HepG2 (cell line): Measurements from ENCODE around the gene COX15. TPM values are rescaled to one million over a fixed set of nuclear protein-coding genes. Genes with fewer than 3 reads are reported as not detected.

Experiments
- ATAC-seq: fragments of 200-7000 bp; cut with Tn5 transposase; 3 replicates; pipeline ENCODE4 v1.9.1; 2020; ENCODE audit warnings: mild to moderate bottlenecking, moderate library complexity
- BruUV-seq: library from RNA; stranded (reverse); fragments of 400-500 nt; replicated peaks from 2 replicates; lab custom pipeline; 2021; lab: Mats Ljungman, UMichigan
- CTCF ChIA-PET: fragments of 300-600 bp; formaldehyde crosslinking; extraction: SDS; loops from one replicate; lab custom pipeline; 2021; ENCODE audit warnings: low total read pairs, inconsistent platforms, low intra/inter-chr PET ratio; lab: Yijun Ruan, JAX
- POLR2A ChIA-PET: fragments of 350-600 bp; sonication (Branson Sonifier 250); formaldehyde crosslinking; loops from one replicate; lab custom pipeline; 2020; ENCODE audit warnings: antibody characterized with exemption, inconsistent platforms; lab: Yijun Ruan, JAX
- DNase-seq: peaks from one replicate; pipeline ENCODE4 v3.0.0-alpha.2; 2015; ENCODE audit warnings: low spot score
- FAIRE-seq: peaks from 3 replicates; lab custom pipeline; 2011; peaks lifted over from hg19 to GRCh38; lab: Jason Lieb, UNC
- H2AFZ ChIP-seq: one replicate; pipeline ENCODE4 v1.6.1; 2011; ENCODE audit warnings: low read length, inconsistent platforms
- H3K27ac ChIP-seq: fragments of 300-600 bp; 3 replicates; pipeline ENCODE4 v1.8.0; 2011; ENCODE audit warnings: mixed run types, mild to moderate bottlenecking, mixed read lengths, low read length, inconsistent platforms; ENCODE audit not compliant: insufficient read depth; ENCODE audit errors: extremely low read length
- H3K27me3 ChIP-seq, 2 experiments: fragments of 200-600 bp in 1 of 2; 2 replicates in 1 of 2; 3 replicates in 1 of 2; pipeline versions ENCODE4 v1.6.0 to v1.8.0; 2011; ENCODE audit warnings: low read length in 2 of 2, mild to moderate bottlenecking in 2 of 2, moderate library complexity in 2 of 2, inconsistent platforms in 1 of 2; ENCODE audit not compliant: insufficient read depth in 2 of 2, control insufficient read depth in 1 of 2
- H3K36me3 ChIP-seq, 2 experiments: fragments of 200-600 bp in 1 of 2; replicated peaks in 1 of 2; 2 replicates in 1 of 2; 3 replicates in 1 of 2; pipeline versions ENCODE4 v1.5.1 to v1.8.0; 2011; ENCODE audit warnings: low read length in 2 of 2, inconsistent platforms in 1 of 2; ENCODE audit not compliant: insufficient read depth in 2 of 2, control insufficient read depth in 1 of 2
- H3K4me1 ChIP-seq: 2 replicates; pipeline ENCODE4 v1.5.1; 2012; ENCODE audit warnings: low read length, inconsistent platforms; ENCODE audit not compliant: insufficient read depth
- H3K4me2 ChIP-seq: 2 replicates; pipeline ENCODE4 v1.6.0; 2011; ENCODE audit warnings: low read depth, low read length, inconsistent platforms
- H3K4me3 ChIP-seq, 3 experiments: fragments of 200-600 bp in 1 of 3; sonication (generic), shearing (Covaris generic) in 1 of 3; replicated peaks in 1 of 3; 2 replicates each; pipeline ENCODE4 v1.5.1; 2011 to 2016; ENCODE audit warnings: low read length in 3 of 3, inconsistent platforms in 2 of 3, low read depth in 2 of 3, mild to moderate bottlenecking in 2 of 3, control low read depth in 1 of 3, mixed read lengths in 1 of 3; ENCODE audit not compliant: insufficient read depth in 1 of 3
- H3K79me2 ChIP-seq: one replicate; pipeline ENCODE4 v1.6.1; 2011; ENCODE audit warnings: low read length, inconsistent platforms; ENCODE audit not compliant: insufficient read depth
- H3K9ac ChIP-seq: 2 replicates; pipeline ENCODE4 v1.6.0; 2011; ENCODE audit warnings: mild to moderate bottlenecking, low read depth, low read length, inconsistent platforms; ENCODE audit not compliant: insufficient read depth
- H3K9me3 ChIP-seq: 2 replicates; pipeline ENCODE4 v1.5.1; 2012; ENCODE audit warnings: mild to moderate bottlenecking, low read length
- H4K20me1 ChIP-seq: 2 replicates; pipeline ENCODE4 v1.6.0; 2011; ENCODE audit warnings: inconsistent platforms, mild to moderate bottlenecking, low read length, moderate library complexity; ENCODE audit not compliant: insufficient read depth
- CEBPG ChIP-seq: IDR thresholded peaks from 2 replicates; pipeline ENCODE4 v1.6.1; 2016
- CHD4 ChIP-seq: fragments of 200-600 bp; sonication (generic); IDR thresholded peaks from 2 replicates; pipeline ENCODE4 v1.7.0; 2017; ENCODE audit warnings: mild to moderate bottlenecking, low read length, borderline replicate concordance
- FOXO1 ChIP-seq: sonication (generic); formaldehyde crosslinking; IDR thresholded peaks from 2 replicates; pipeline ENCODE4 v1.4.0; 2020; ENCODE audit warnings: missing genetic modification reagents
- ISL2 ChIP-seq: sonication (generic); formaldehyde crosslinking; IDR thresholded peaks from 2 replicates; pipeline ENCODE4 v1.5.0; 2020; ENCODE audit warnings: missing genetic modification reagents
- KLF15 ChIP-seq: sonication (generic); formaldehyde crosslinking; IDR thresholded peaks from 2 replicates; pipeline ENCODE4 v1.8.1; 2023; ENCODE audit warnings: borderline replicate concordance, mild to moderate bottlenecking, inconsistent platforms, missing genetic modification reagents, mixed read lengths
- MEIS2 ChIP-seq: sonication (generic); formaldehyde crosslinking; IDR thresholded peaks from 2 replicates; pipeline ENCODE4 v1.9.0; 2021; ENCODE audit warnings: mild to moderate bottlenecking, missing genetic modification reagents
- MXD4 ChIP-seq: IDR thresholded peaks from 2 replicates; pipeline ENCODE4 v1.6.1; 2016; ENCODE audit warnings: mild to moderate bottlenecking, missing biosample characterization, missing genetic modification reagents
- NR2F6 ChIP-seq, 2 experiments: IDR thresholded peaks; 2 replicates each; pipeline ENCODE4 v1.6.1; 2016; ENCODE audit warnings: antibody characterized with exemption in 1 of 2, mild to moderate bottlenecking in 1 of 2
- PPARG ChIP-seq: conservative IDR thresholded peaks from 2 replicates; pipeline ENCODE4 v1.6.1; 2016; ENCODE audit warnings: missing biosample characterization, missing genetic modification reagents
- PRMT3 ChIP-seq: sonication (generic); formaldehyde crosslinking; IDR thresholded peaks from 2 replicates; pipeline ENCODE4 v1.8.1; 2022; ENCODE audit warnings: low read depth, mild to moderate bottlenecking, moderate library complexity, missing genetic modification reagents, borderline replicate concordance
- SAP130 ChIP-seq: IDR thresholded peaks from 2 replicates; pipeline ENCODE4 v1.6.1; 2016; ENCODE audit warnings: low read depth
- ZNF253 ChIP-seq: sonication (generic); formaldehyde crosslinking; IDR thresholded peaks from 2 replicates; pipeline ENCODE4 v1.8.0; 2022; ENCODE audit warnings: mild to moderate bottlenecking, missing genetic modification reagents, borderline replicate concordance
- ZNF317 ChIP-seq: sonication (generic); formaldehyde crosslinking; IDR thresholded peaks from 2 replicates; pipeline ENCODE4 v1.5.0; 2020; ENCODE audit warnings: mild to moderate bottlenecking, missing genetic modification reagents
- ZNF562 ChIP-seq: sonication (generic); formaldehyde crosslinking; IDR thresholded peaks from 2 replicates; pipeline ENCODE4 v1.8.0; 2022; ENCODE audit warnings: missing genetic modification reagents, borderline replicate concordance
- ZNF563 ChIP-seq: sonication (generic); formaldehyde crosslinking; IDR thresholded peaks from 2 replicates; pipeline ENCODE4 v1.8.0; 2022; ENCODE audit warnings: mild to moderate bottlenecking, moderate library complexity, missing genetic modification reagents
- WGBS: methylation state at CpG from one replicate; pipeline ENCODE4 v1.1.6; 2017; ENCODE audit warnings: low lambda C conversion rate; 5-methylcytosine and 5-hydroxymethylcytosine counted together
- in situ Hi-C: cut with HindIII; loops from 2 replicates; pipeline ENCODE4 v1.10.0; 2017; ENCODE audit warnings: low pct_unique_long_range_greater_than_20kb; ENCODE audit not compliant: extremely low pct_ligation_motif_present
- intact Hi-C: fragments of 100-400 bp; cut with micrococcal nuclease; formaldehyde crosslinking; loops from one replicate; pipeline ENCODE4 v1.10.0; 2022; ENCODE audit not compliant: unreplicated experiment
- polyA plus RNA-seq, 8 experiments: library from polyadenylated mRNA; depleted of rRNA in 3 of 8; stranded (reverse) in 7 of 8; unstranded in 1 of 8; fragments of >200 nt; fragmentation: Illumina TruSeq in 4 of 8; extraction: Trizol in 4 of 8; gene quantifications; 2 replicates each; pipeline versions ENCODE4 v1.2.1 to v1.2.3, GENCODE V29; 2011 to 2016; ENCODE audit warnings: low read depth in 4 of 8, missing spikeins in 1 of 8, mixed read lengths in 1 of 8; ENCODE audit not compliant: insufficient read depth in 1 of 8
- total RNA-seq, 5 experiments: library from RNA; depleted of rRNA; stranded (reverse); fragments of >200 nt; fragmentation: Illumina TruSeq; extraction: Trizol; gene quantifications; 2 replicates each; pipeline ENCODE4 v1.2.3, GENCODE V29; 2016; ENCODE audit warnings: low read depth in 1 of 5
- TF ChIP-seq, protein P1 (sequence below): sonication (generic); formaldehyde crosslinking; conservative IDR thresholded peaks from 2 replicates; pipeline ENCODE4 v1.4.0; 2020; ENCODE audit warnings: mild to moderate bottlenecking, missing genetic modification reagents, moderate library complexity
- TF ChIP-seq, protein P2 (sequence below): sonication (generic); formaldehyde crosslinking; conservative IDR thresholded peaks from 2 replicates; pipeline ENCODE4 v1.8.0; 2022; ENCODE audit warnings: mild to moderate bottlenecking, moderate library complexity, missing genetic modification reagents

The COX15 gene
- total and polyA plus RNA-seq, 2 of the 13 experiments (the other 11 are each of a cell fraction or from before 2014, with no cell fraction given): 19.2 to 44.7 TPM

DNA sequence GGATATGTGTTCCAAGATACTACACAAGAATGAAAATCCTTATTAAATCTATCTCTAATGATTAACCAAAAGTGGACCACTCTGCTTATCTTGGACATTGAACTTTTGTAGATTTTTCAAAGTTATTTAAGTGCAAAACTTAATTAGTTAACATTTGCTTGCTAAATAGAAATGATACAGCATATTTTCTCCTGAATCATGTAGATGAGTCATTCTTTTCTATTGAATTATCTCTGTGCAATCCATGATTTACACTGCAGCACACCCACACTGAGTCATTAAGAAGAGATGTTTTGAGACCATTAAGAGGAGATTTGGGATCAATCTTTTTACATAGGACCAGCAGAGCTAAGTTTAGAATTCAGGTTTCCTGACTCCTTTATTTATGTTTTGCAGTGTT is 43.9 kb upstream of the COX15 start (continued):
- TF ChIP-seq CHD4 (no peak), CEBPG (CRISPR knock-in tag) (0 out of 2 replicates have a peak, but pooled peaks have one; percentile 10), ZNF563 (CRISPR knock-in tag) (no peak), PRMT3 (CRISPR knock-in tag) (no peak), SAP130 (CRISPR knock-in tag) (peak; percentile 40; the same call in 1 of the 2 replicates), MEIS2 (no peak)

DNA sequence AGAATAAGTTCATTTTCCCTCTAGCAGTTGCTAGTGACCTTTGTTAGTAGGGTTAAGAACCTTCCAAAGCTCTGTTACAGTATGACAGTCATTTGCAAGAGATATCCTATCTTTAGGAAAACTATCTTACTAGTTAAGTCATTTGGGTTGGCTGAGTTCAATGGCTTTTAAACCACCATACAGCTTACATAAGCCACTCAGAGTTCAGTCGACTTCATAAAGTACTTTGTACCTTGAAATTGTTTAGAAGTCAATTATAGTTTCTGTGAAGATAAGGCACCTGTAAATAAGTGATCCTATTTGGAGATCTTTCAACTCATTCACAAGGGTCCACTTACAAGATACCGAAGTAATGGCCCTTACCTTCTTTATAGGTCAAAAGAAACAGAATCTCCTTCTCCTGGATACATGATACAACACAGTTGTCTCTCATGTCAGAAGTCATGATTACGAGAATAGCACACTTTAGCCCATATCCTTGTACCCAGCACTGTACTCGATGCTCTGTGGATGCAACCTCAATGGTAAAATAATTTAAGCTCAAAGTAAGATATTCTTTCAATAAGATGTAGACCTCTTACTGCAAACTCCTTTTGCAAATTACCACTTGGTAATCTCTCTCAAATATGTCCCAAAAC is 38.6 kb upstream of the COX15 start:
- Histone ChIP-seq H3K4me2 (peak overlapping the region; percentile 59), H3K27me3 (no peaks in the 10 kb centered on the region), H4K20me1 (no peaks in the 10 kb centered on the region), H2AFZ (no peak overlapping the region), H3K36me3 (no peaks in the 10 kb centered on the region), H3K27ac (peak overlapping the region; percentile 66), H3K9me3 (no peaks in the 10 kb centered on the region), H3K4me1 (peaks cover 37% of the 10 kb centered on the region), H3K4me3 (no peak overlapping the region), H3K9ac (peak overlapping the region; percentile 50; the same call in 1 of the 2 replicates), H3K79me2 (no peaks in the 10 kb centered on the region)
- BruUV-seq: no TSS peak
- 14% methylated on average over 4 of the region's 4 CpGs for WGBS
- ChIA-PET POLR2A (interaction anchor here (1.4 to 2.6 kb wide), 2 partner anchors 11 to 38 kb away, joined by 5 to 15 read pairs; partner anchors contain the start of genes ABCC2, COX15 and CUTC), CTCF (no interaction called here)
- peak; percentile 75 for DNase-seq
- intact Hi-C loops (no loop called here), in situ Hi-C loops (no loop called here)
- peak; percentile 84 for ATAC-seq
- FAIRE-seq: peak; percentile 34
- TF ChIP-seq KLF15 (CRISPR knock-in tag): no peak
- TF ChIP-seq ZNF317 (CRISPR knock-in tag): 0 out of 2 replicates have a peak, but pooled peaks have one; percentile 16
- peak; percentile 85 for TF ChIP-seq ISL2
- TF ChIP-seq PPARG (CRISPR knock-in tag): peak; percentile 72; the same call in 1 of the 2 replicates
- no peak for TF ChIP-seq ZNF253 (CRISPR knock-in tag)
- no peak; the same call in none of the 2 replicates for TF ChIP-seq NR2F6 (IDR thresholded peaks at IDR 0.05)
- peak; percentile 29; the same call in 1 of the 2 replicates for TF ChIP-seq NR2F6 (CRISPR knock-in tag; IDR thresholded peaks at IDR 0.05)
- TF ChIP-seq MXD4 (CRISPR knock-in tag): peak; percentile 26; the same call in 1 of the 2 replicates
- TF ChIP-seq, protein P1, sequence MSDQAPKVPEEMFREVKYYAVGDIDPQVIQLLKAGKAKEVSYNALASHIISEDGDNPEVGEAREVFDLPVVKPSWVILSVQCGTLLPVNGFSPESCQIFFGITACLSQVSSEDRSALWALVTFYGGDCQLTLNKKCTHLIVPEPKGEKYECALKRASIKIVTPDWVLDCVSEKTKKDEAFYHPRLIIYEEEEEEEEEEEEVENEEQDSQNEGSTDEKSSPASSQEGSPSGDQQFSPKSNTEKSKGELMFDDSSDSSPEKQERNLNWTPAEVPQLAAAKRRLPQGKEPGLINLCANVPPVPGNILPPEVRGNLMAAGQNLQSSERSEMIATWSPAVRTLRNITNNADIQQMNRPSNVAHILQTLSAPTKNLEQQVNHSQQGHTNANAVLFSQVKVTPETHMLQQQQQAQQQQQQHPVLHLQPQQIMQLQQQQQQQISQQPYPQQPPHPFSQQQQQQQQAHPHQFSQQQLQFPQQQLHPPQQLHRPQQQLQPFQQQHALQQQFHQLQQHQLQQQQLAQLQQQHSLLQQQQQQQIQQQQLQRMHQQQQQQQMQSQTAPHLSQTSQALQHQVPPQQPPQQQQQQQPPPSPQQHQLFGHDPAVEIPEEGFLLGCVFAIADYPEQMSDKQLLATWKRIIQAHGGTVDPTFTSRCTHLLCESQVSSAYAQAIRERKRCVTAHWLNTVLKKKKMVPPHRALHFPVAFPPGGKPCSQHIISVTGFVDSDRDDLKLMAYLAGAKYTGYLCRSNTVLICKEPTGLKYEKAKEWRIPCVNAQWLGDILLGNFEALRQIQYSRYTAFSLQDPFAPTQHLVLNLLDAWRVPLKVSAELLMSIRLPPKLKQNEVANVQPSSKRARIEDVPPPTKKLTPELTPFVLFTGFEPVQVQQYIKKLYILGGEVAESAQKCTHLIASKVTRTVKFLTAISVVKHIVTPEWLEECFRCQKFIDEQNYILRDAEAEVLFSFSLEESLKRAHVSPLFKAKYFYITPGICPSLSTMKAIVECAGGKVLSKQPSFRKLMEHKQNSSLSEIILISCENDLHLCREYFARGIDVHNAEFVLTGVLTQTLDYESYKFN (CRISPR knock-in tag): peak; percentile 89
- TF ChIP-seq, protein P2, sequence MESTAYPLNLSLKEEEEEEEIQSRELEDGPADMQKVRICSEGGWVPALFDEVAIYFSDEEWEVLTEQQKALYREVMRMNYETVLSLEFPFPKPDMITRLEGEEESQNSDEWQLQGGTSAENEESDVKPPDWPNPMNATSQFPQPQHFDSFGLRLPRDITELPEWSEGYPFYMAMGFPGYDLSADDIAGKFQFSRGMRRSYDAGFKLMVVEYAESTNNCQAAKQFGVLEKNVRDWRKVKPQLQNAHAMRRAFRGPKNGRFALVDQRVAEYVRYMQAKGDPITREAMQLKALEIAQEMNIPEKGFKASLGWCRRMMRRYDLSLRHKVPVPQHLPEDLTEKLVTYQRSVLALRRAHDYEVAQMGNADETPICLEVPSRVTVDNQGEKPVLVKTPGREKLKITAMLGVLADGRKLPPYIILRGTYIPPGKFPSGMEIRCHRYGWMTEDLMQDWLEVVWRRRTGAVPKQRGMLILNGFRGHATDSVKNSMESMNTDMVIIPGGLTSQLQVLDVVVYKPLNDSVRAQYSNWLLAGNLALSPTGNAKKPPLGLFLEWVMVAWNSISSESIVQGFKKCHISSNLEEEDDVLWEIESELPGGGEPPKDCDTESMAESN (CRISPR knock-in tag): no peak
- TF ChIP-seq ZNF562: no peak
- TF ChIP-seq FOXO1 (CRISPR knock-in tag): peak; percentile 24; the same call in 1 of the 2 replicates
